K562 (cell line): ENCODE measurements around the gene POLR2M. TPM values are rescaled to one million over a fixed set of nuclear protein-coding genes. Genes with fewer than 3 reads are reported as not detected.

Experiments used
- ATAC-seq: fragments of 200-7000 bp; cut with Tn5 transposase; 3 replicates; pipeline ENCODE4 v1.9.1; 2020; ENCODE audit warnings: moderate library complexity
- BruUV-seq: library from RNA; stranded (reverse); fragments of 400-500 nt; replicated peaks from 2 replicates; lab custom pipeline; 2021; lab: Mats Ljungman, UMichigan
- CTCF ChIA-PET: fragments of 300-600 bp; formaldehyde crosslinking; extraction: SDS; loops from one replicate; lab custom pipeline; 2021; ENCODE audit warnings: low intra/inter-chr PET ratio; lab: Yijun Ruan, JAX
- POLR2A ChIA-PET: fragments of 300-600, 350-650 bp; sonication (Branson Sonifier 250); formaldehyde crosslinking; extraction: SDS; loops from one replicate; lab custom pipeline; 2021; ENCODE audit warnings: antibody characterized with exemption, inconsistent platforms; lab: Yijun Ruan, JAX
- DNase-seq, 4 experiments: peaks; one replicate each; pipeline versions ENCODE4 v3.0.0 to v3.0.0-alpha.2; 2011 to 2018; ENCODE audit warnings: low spot score in 3 of 4, mixed read lengths in 3 of 4; ENCODE audit errors: extremely low read depth in 1 of 4
- FAIRE-seq: peaks from 2 replicates; lab custom pipeline; 2011; peaks lifted over from hg19 to GRCh38; lab: Jason Lieb, UNC
- H2AFZ ChIP-seq: 2 replicates; pipeline ENCODE4 v1.6.0; 2011; ENCODE audit warnings: low read depth, low read length, control low read depth, inconsistent platforms
- H3K27ac ChIP-seq: fragments of 200-600 bp; 3 replicates; pipeline ENCODE4 v1.8.0; 2011; ENCODE audit warnings: low read depth, mild to moderate bottlenecking, control low read depth, inconsistent platforms, low read length, moderate library complexity, mixed read lengths; ENCODE audit errors: extremely low read depth
- H3K27me3 ChIP-seq, 2 experiments: fragments of 300-600 bp in 1 of 2; 2 replicates in 1 of 2; 3 replicates in 1 of 2; pipeline versions ENCODE4 v1.6.0 to v1.8.0; 2011; ENCODE audit warnings: inconsistent platforms in 2 of 2, low read length in 2 of 2, mild to moderate bottlenecking in 1 of 2, mixed read lengths in 1 of 2, moderate library complexity in 1 of 2; ENCODE audit not compliant: control insufficient read depth in 2 of 2, insufficient read depth in 2 of 2
- H3K36me3 ChIP-seq: fragments of 300-600 bp; 3 replicates; pipeline ENCODE4 v1.8.0; 2011; ENCODE audit warnings: mild to moderate bottlenecking, low read length, inconsistent platforms; ENCODE audit not compliant: control insufficient read depth, insufficient read depth
- H3K4me1 ChIP-seq, 2 experiments: fragments of 200-600 bp in 1 of 2; replicated peaks in 1 of 2; 2 replicates in 1 of 2; 3 replicates in 1 of 2; pipeline versions ENCODE4 v1.5.1 to v1.8.0; 2011; ENCODE audit warnings: inconsistent platforms in 2 of 2, low read length in 2 of 2, mild to moderate bottlenecking in 1 of 2, mixed read lengths in 1 of 2, moderate library complexity in 1 of 2; ENCODE audit not compliant: control insufficient read depth in 2 of 2, insufficient read depth in 2 of 2
- H3K4me2 ChIP-seq: 2 replicates; pipeline ENCODE4 v1.6.1; 2011; ENCODE audit warnings: low read length, control low read depth, inconsistent platforms, mixed read lengths; ENCODE audit not compliant: insufficient read depth
- H3K4me3 ChIP-seq: fragments of 200-600 bp; sonication (generic), shearing (Covaris generic); 2 replicates; pipeline ENCODE4 v1.5.1; 2016; ENCODE audit warnings: control low read depth, inconsistent platforms
- H3K79me2 ChIP-seq: fragments of 200-600 bp; 3 replicates; pipeline ENCODE4 v1.8.0; 2011; ENCODE audit warnings: low read length, inconsistent platforms; ENCODE audit not compliant: control insufficient read depth, insufficient read depth
- H3K9ac ChIP-seq, 2 experiments: 2 replicates each; pipeline versions ENCODE4 v1.6.0 to v1.6.1; 2011; ENCODE audit warnings: low read depth in 2 of 2, low read length in 2 of 2, control low read depth in 1 of 2, inconsistent platforms in 1 of 2, mild to moderate bottlenecking in 1 of 2, mixed read lengths in 1 of 2; ENCODE audit not compliant: insufficient read depth in 1 of 2
- H3K9me1 ChIP-seq: one replicate; pipeline ENCODE4 v1.6.0; 2011; ENCODE audit warnings: inconsistent platforms, mild to moderate bottlenecking, low read length, moderate library complexity; ENCODE audit not compliant: control insufficient read depth, insufficient read depth
- H3K9me3 ChIP-seq: replicated peaks from 2 replicates; pipeline ENCODE4 v1.5.1; 2011; ENCODE audit warnings: low read depth, low read length, inconsistent platforms; ENCODE audit not compliant: control insufficient read depth, insufficient read depth
- H4K20me1 ChIP-seq: replicated peaks from 2 replicates; pipeline ENCODE4 v1.6.1; 2011; ENCODE audit warnings: low read length, inconsistent platforms, mixed read lengths; ENCODE audit not compliant: control insufficient read depth, insufficient read depth
- ARID2 ChIP-seq: fragments of 450-650 bp; IDR thresholded peaks from 2 replicates; pipeline ENCODE4 v1.6.1; 2017; ENCODE audit warnings: antibody characterized with exemption, mild to moderate bottlenecking
- CLOCK ChIP-seq: fragments of 250-450 bp; sonication (Bioruptor Pico); IDR thresholded peaks from 2 replicates; pipeline ENCODE4 v1.4.0; 2020; ENCODE audit warnings: mild to moderate bottlenecking, moderate library complexity, borderline replicate concordance
- CTCF ChIP-seq, 3 experiments: IDR thresholded peaks in 2 of 3; conservative IDR thresholded peaks in 1 of 3; 2 replicates each; pipeline ENCODE4 v1.5.1; 2011 to 2012; ENCODE audit warnings: low read length in 3 of 3, mild to moderate bottlenecking in 3 of 3, control low read depth in 2 of 3, improper control_type of control experiment in 1 of 3, inconsistent platforms in 1 of 3, low read depth in 1 of 3, mixed read lengths in 1 of 3, moderate library complexity in 1 of 3; ENCODE audit not compliant: insufficient read depth in 2 of 3
- DPF2 ChIP-seq: fragments of 450-650 bp; IDR thresholded peaks from 2 replicates; pipeline ENCODE4 v1.6.1; 2016
- EGR1 ChIP-seq: fragments of 450-650 bp; conservative IDR thresholded peaks from 2 replicates; pipeline ENCODE4 v1.6.1; 2017; ENCODE audit warnings: mild to moderate bottlenecking
- KLF16 ChIP-seq: IDR thresholded peaks from 2 replicates; pipeline ENCODE4 v1.6.1; 2016; ENCODE audit warnings: antibody characterized with exemption
- POLR2AphosphoS2 ChIP-seq: IDR thresholded peaks from 2 replicates; pipeline ENCODE4 v1.6.1; 2012; ENCODE audit warnings: low read length, improper control_type of control experiment
- SMAD4 ChIP-seq: fragments of 250-450 bp; sonication (Bioruptor Pico); conservative IDR thresholded peaks from 2 replicates; pipeline ENCODE4 v1.8.0; 2021; ENCODE audit warnings: inconsistent platforms, mild to moderate bottlenecking, moderate library complexity
- SMARCA5 ChIP-seq: fragments of 450-650 bp; IDR thresholded peaks from 2 replicates; pipeline ENCODE4 v1.6.1; 2016
- TCF15 ChIP-seq: fragments of 250-450 bp; sonication (Bioruptor Pico); IDR thresholded peaks from 2 replicates; pipeline ENCODE4 v1.8.0; 2022; ENCODE audit warnings: moderate library complexity, mild to moderate bottlenecking, inconsistent platforms
- TCFL5 ChIP-seq: fragments of 250-450 bp; sonication (Bioruptor Pico); conservative IDR thresholded peaks from 2 replicates; pipeline ENCODE4 v1.6.1; 2021; ENCODE audit warnings: mild to moderate bottlenecking, moderate library complexity, matching md5 sums
- ZNF212 ChIP-seq: fragments of 450-650 bp; formaldehyde crosslinking; IDR thresholded peaks from 2 replicates; pipeline ENCODE4 v1.4.0; 2020; ENCODE audit warnings: mild to moderate bottlenecking
- ZNF3 ChIP-seq: fragments of 250-450 bp; sonication (Bioruptor Pico); IDR thresholded peaks from 2 replicates; pipeline ENCODE4 v1.5.0; 2021; ENCODE audit warnings: mild to moderate bottlenecking, moderate library complexity
- ZNF395 ChIP-seq: fragments of 200-800 bp; sonication (Bioruptor generic); IDR thresholded peaks from 2 replicates; pipeline ENCODE4 v1.6.1; 2017; ENCODE audit warnings: missing genetic modification characterization, missing compliant biosample characterization
- ZNF398 ChIP-seq: fragments of 250-450 bp; sonication (Bioruptor Pico); IDR thresholded peaks from 2 replicates; pipeline ENCODE4 v1.8.0; 2021; ENCODE audit warnings: moderate library complexity, mild to moderate bottlenecking, inconsistent platforms
- WGBS: fragments of 100-300 bp; shearing (Covaris generic); methylation state at CpG from one replicate; pipeline ENCODE4 v1.1.6; 2016; ENCODE audit warnings: low coverage, mixed read lengths; ENCODE audit not compliant: insufficient coverage; ENCODE audit errors: missing lambda C conversion rate; 5-methylcytosine and 5-hydroxymethylcytosine counted together
- in situ Hi-C: fragments of 300-500 bp; cut with MboI; formaldehyde crosslinking; loops from 4 replicates; pipeline ENCODE4 v1.15.0; 2018; ENCODE audit warnings: inconsistent platforms, mixed read lengths
- intact Hi-C: fragments of 100-400 bp; cut with micrococcal nuclease; formaldehyde crosslinking; loops from 2 replicates; pipeline ENCODE4 v1.14.2; 2022
- polyA plus RNA-seq, 8 experiments: library from polyadenylated mRNA; depleted of rRNA in 4 of 8; stranded (reverse) in 5 of 8; unstranded in 3 of 8; fragments of >200 nt; fragmentation: Nextera tagmentation in 2 of 8; fragmentation: Illumina TruSeq in 1 of 8; extraction: Ambion mirVana in 2 of 8; extraction: Trizol in 1 of 8; gene quantifications; 2 replicates each; pipeline versions ENCODE4 v1.2.1 to v1.2.3, GENCODE V29; 2011 to 2014; ENCODE audit warnings: inconsistent platforms in 1 of 8, missing spikeins in 1 of 8
- total RNA-seq, 7 experiments: library from RNA; depleted of rRNA in 6 of 7; stranded (reverse); fragments of >200 nt in 6 of 7; fragmentation: Illumina TruSeq in 2 of 7; extraction: Trizol in 2 of 7; gene quantifications; 2 replicates each; pipeline versions ENCODE4 v1.2.1 to v1.2.3, GENCODE V29; 2011 to 2021; ENCODE audit warnings: low replicate concordance in 1 of 7

The POLR2M gene
- total and polyA plus RNA-seq, 9 of the 15 experiments (the other 6 are each of a cell fraction or from before 2014, with no cell fraction given): 9.2 to 1,050 (median 43.0) TPM

- FAIRE-seq (no peak), DNase-seq (no peak), ATAC-seq (no peak)
- Histone ChIP-seq H3K4me1 (no peaks in the 10 kb centered on the region), H2AFZ (no peak overlapping the region), H4K20me1 (no peaks in the 10 kb centered on the region), H3K27ac (no peak overlapping the region), H3K9me3 (no peaks in the 10 kb centered on the region; the same call in 1 of the 2 replicates), H3K9ac (no peak overlapping the region), H3K4me2 (no peak overlapping the region), H3K4me3 (no peak overlapping the region), H3K27me3 (peaks cover 0 to 16% of the 10 kb centered on the region in 2 experiments; a peak in 2 of 5 replicates), H3K36me3 (no peaks in the 10 kb centered on the region), H3K9me1 (no peaks in the 10 kb centered on the region), H3K79me2 (no peaks in the 10 kb centered on the region)
- ChIA-PET CTCF (interaction anchor here (0.6 kb wide), 1 partner anchor 332 kb away, joined by 3 read pairs; no protein-coding TSS in a partner anchor), POLR2A (interaction anchor here (0.8 kb wide), 1 partner anchor 144 kb away, joined by 3 read pairs; no protein-coding TSS in a partner anchor)
- intact Hi-C loops (loop anchor here (10.0 kb wide), 1 partner anchor 165 kb away; no protein-coding TSS in a partner anchor), in situ Hi-C loops (loop anchor here (10.0 to 25.0 kb wide), 2 partner anchors 322 to 445 kb away; partner anchors contain the start of gene ALDH1A2)
- TF ChIP-seq CLOCK: no peak
- TF ChIP-seq POLR2AphosphoS2: no peak
- no peak for TF ChIP-seq KLF16
- no peak for TF ChIP-seq ZNF3 (CRISPR knock-in tag)
- TF ChIP-seq ZNF212 (CRISPR knock-in tag): no peak
- no peak for TF ChIP-seq ZNF395 (CRISPR knock-in tag)
- TF ChIP-seq SMARCA5: no peak
- TF ChIP-seq CTCF (IDR thresholded peaks at IDR 0.05 in 2 of 3, conservative IDR thresholded peaks at IDR 0.05 in 1 of 3; ENCODE audit: insufficient read depth in 2 of 3, low read depth in 1 of 3, low read length in 3 of 3): no peak
- TF ChIP-seq DPF2: no peak
- TF ChIP-seq ARID2: no peak
- no peak for TF ChIP-seq SMAD4 (CRISPR knock-in tag)
- TF ChIP-seq TCFL5 (CRISPR knock-in tag): no peak
- TF ChIP-seq ZNF398: no peak
- TF ChIP-seq EGR1: no peak
- TF ChIP-seq TCF15 (CRISPR knock-in tag): no peak
- no TSS peak for BruUV-seq
- 13% methylated on average over 4 of the region's 4 CpGs for WGBS
These were observed 33.5 kb downstream of the POLR2M start for GRCh38 chr15:57740048-57740447.
